ENCODE data around the gene RIOK1. TPM values are rescaled to one million over a fixed set of nuclear protein-coding genes. Genes with fewer than 3 reads are reported as not detected.

Gene RIOK1
- total and polyA plus RNA-seq, 9 of the 15 experiments (the other 6 are each of a cell fraction or from before 2014, with no cell fraction given), result 24.9 to 101 (median 52.2) TPM

GRCh38 chr6:7378740-7379139, 10.9 kb upstream of the RIOK1 start:
- WGBS (ENCODE audit: insufficient coverage, low coverage, missing lambda C conversion rate), result 0% methylated on average over 4 of the region's 4 CpGs
- Histone ChIP-seq H3K9me1 (ENCODE audit: control insufficient read depth, insufficient read depth, low read length) (no peaks in the 10 kb centered on the region), H3K9me3 (replicated peaks; ENCODE audit: control insufficient read depth, insufficient read depth, low read depth, low read length) (no peaks in the 10 kb centered on the region), H3K9ac (ENCODE audit: insufficient read depth in 1 of 2, low read depth in 2 of 2, low read length in 2 of 2) (no peak overlapping the region), H3K4me1 (replicated peaks in 1 of 2; ENCODE audit: control insufficient read depth in 2 of 2, insufficient read depth in 2 of 2, low read length in 2 of 2) (no peaks in the 10 kb centered on the region), H3K27ac (ENCODE audit: extremely low read depth, low read depth, low read length) (no peak overlapping the region), H3K4me3 (no peak overlapping the region), H3K4me2 (ENCODE audit: insufficient read depth, low read length) (no peak overlapping the region), H2AFZ (ENCODE audit: low read depth, low read length) (no peak overlapping the region), H3K27me3 (ENCODE audit: control insufficient read depth in 2 of 2, insufficient read depth in 2 of 2, low read length in 2 of 2) (peaks cover 11% of the 10 kb centered on the region in 2 experiments; a peak in 4 of 5 replicates), H4K20me1 (replicated peaks; ENCODE audit: control insufficient read depth, insufficient read depth, low read length) (no peaks in the 10 kb centered on the region), H3K36me3 (ENCODE audit: control insufficient read depth, insufficient read depth, low read length) (no peaks in the 10 kb centered on the region), H3K79me2 (ENCODE audit: control insufficient read depth, insufficient read depth, low read length) (no peaks in the 10 kb centered on the region)
- DNase-seq (ENCODE audit: extremely low read depth in 1 of 4, low spot score in 3 of 4) (no peak), ATAC-seq (no peak), FAIRE-seq (no peak)
- TF ChIP-seq E4F1 (CRISPR knock-in tag; IDR thresholded peaks at IDR 0.05; ENCODE audit: borderline replicate concordance) (no peak), TFAP4 (CRISPR knock-in tag; IDR thresholded peaks at IDR 0.05; ENCODE audit: borderline replicate concordance) (no peak), CBX3 (IDR thresholded peaks at IDR 0.05; ENCODE audit: borderline replicate concordance in 1 of 2, low read length in 2 of 2) (no peak), CBX8 (IDR thresholded peaks at IDR 0.05; ENCODE audit: borderline replicate concordance, extremely low read depth, low read depth, low read length, poor library complexity, severe bottlenecking) (peak; percentile 98), ZNF75A (CRISPR knock-in tag; IDR thresholded peaks at IDR 0.05) (no peak), ATF3 (IDR thresholded peaks at IDR 0.05) (0 out of 2 replicates have a peak, but pooled peaks have one; percentile 36), ATF3 (CRISPR knock-in tag; conservative IDR thresholded peaks at IDR 0.05) (no peak), CBX2 (IDR thresholded peaks at IDR 0.05; ENCODE audit: insufficient read depth, low read length, poor library complexity, severe bottlenecking) (peak; percentile 90), ZNF695 (CRISPR knock-in tag; IDR thresholded peaks at IDR 0.05) (no peak), ZFP1 (CRISPR knock-in tag; IDR thresholded peaks at IDR 0.05) (no peak)
- in situ Hi-C loops (cut with MboI) (no loop called here), intact Hi-C loops (cut with micrococcal nuclease) (no loop called here)
- BruUV-seq (replicated peaks), result no TSS peak
- ChIA-PET CTCF (ENCODE audit: low intra/inter-chr PET ratio) (no interaction called here), POLR2A (interaction anchor here (1.0 kb wide), 2 partner anchors 11 to 25 kb away, joined by 3 to 5 read pairs; partner anchors contain the start of genes CAGE1 and RIOK1)

Measured in K562 (cell line).